Stimulated activated naive CD8-positive, alpha-beta T cell treated with anti-CD3 and anti-CD28 coated beads, Interleukin-15, amount 100 ng/mL, for 72 hours (primary cell): ENCODE results near the gene MTCL1.

Experiments
- ATAC-seq: fragments of 150-1000 bp; cut with Tn5 transposase; 2 replicates; pipeline ENCODE4 v1.10.0; 2021; ENCODE audit warnings: mild to moderate bottlenecking, moderate library complexity
- DNase-seq, 2 donors: peaks; one replicate each; pipeline ENCODE4 v3.0.0; 2021 to 2022
- H3K27ac Mint-ChIP-seq, 2 donors: one replicate each; pipeline ENCODE4 v1.8.0; 2022; ENCODE audit warnings: mild to moderate bottlenecking in 2 of 2, mixed read lengths in 2 of 2, moderate library complexity in 2 of 2
- H3K27me3 Mint-ChIP-seq: one replicate; pipeline ENCODE4 v1.8.0; 2022; ENCODE audit warnings: mixed read lengths
- H3K4me1 Mint-ChIP-seq: one replicate; pipeline ENCODE4 v1.8.0; 2022; ENCODE audit warnings: mild to moderate bottlenecking, mixed read lengths
- H3K4me3 Mint-ChIP-seq, 2 donors: one replicate each; pipeline ENCODE4 v1.8.0; 2022; ENCODE audit warnings: mild to moderate bottlenecking in 2 of 2, mixed read lengths in 2 of 2, moderate library complexity in 1 of 2
- H3K9me3 Mint-ChIP-seq, 2 donors: one replicate each; pipeline ENCODE4 v1.8.0; 2022; ENCODE audit warnings: mixed read lengths in 2 of 2

Gene MTCL1

DNA sequence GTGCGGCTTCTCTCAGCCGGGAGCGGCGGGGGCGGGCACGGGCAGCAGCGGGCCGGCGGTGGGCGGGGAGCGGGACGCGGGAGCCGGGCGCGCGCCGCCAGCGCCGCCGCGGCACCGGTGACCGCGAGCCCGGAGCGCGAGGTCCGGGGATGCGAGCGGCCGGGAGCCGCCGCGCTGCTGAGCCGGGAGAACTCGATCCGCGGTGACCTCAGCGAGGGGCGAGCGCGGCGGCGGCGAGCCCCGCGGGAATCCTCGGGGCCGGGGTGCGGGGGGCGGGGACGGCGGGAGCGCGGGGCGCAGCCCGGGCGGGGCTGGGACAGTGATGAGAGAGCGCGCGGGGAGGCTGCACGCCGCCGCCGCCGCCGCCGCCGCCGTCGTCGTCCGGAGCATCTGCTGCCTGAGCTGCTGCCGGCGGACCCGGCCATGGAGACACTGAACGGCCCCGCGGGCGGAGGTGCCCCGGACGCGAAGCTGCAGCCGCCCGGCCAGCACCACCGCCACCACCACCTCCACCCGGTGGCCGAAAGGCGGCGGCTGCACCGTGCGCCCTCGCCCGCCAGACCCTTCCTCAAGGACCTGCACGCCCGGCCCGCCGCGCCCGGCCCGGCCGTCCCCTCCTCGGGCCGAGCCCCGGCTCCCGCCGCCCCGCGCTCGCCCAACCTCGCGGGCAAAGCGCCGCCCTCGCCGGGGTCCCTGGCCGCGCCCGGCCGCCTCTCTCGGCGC, at the start of gene MTCL1:
Gene MTCL1, plus strand, starts transcription at position 319 of the 723 bp plus-strand sequence. Its CDS starts 105 bp downstream, at position 424.
- peak within 1 kb of the TSS; percentile 93 to 97 for H3K4me3 Mint-ChIP-seq
- DNase-seq: no peak
- H3K27me3 Mint-ChIP-seq: peaks cover 68% of the 10 kb centered on the region
- ATAC-seq: peak; percentile 54
- H3K27ac Mint-ChIP-seq: peak within 1 kb of the TSS in 1 of 2 donors; percentile 65
- peaks cover 26% of the 10 kb centered on the region for H3K4me1 Mint-ChIP-seq
- H3K9me3 Mint-ChIP-seq: no peaks in the 10 kb centered on the region

DNA sequence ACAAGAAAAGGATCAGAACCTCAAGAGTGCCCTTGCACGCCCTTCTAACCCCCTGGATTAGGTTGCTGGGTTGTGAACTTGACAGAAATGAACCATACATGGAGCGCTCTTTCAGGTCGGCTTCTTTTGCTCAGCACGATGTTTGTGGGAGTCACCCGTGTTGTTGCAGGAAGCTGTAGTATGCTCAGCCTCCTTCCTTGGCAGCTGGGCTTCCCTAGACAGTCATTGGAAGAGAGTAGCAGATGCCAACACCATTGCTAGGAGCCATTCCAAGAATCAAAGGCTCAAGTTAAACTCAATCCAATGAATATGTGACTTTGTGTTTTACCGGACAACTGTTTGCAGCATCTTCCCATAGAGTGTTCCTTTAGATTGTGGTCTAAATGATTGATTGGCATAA, 49.1 kb upstream of the MTCL1 start:
- Mint-ChIP-seq H3K27me3 (peaks cover 32% of the 10 kb centered on the region), H3K4me1 (no peaks in the 10 kb centered on the region), H3K4me3 (no peak overlapping the region), H3K9me3 (no peaks in the 10 kb centered on the region), H3K27ac (no peak overlapping the region)
- no peak for ATAC-seq
- no peak for DNase-seq

DNA sequence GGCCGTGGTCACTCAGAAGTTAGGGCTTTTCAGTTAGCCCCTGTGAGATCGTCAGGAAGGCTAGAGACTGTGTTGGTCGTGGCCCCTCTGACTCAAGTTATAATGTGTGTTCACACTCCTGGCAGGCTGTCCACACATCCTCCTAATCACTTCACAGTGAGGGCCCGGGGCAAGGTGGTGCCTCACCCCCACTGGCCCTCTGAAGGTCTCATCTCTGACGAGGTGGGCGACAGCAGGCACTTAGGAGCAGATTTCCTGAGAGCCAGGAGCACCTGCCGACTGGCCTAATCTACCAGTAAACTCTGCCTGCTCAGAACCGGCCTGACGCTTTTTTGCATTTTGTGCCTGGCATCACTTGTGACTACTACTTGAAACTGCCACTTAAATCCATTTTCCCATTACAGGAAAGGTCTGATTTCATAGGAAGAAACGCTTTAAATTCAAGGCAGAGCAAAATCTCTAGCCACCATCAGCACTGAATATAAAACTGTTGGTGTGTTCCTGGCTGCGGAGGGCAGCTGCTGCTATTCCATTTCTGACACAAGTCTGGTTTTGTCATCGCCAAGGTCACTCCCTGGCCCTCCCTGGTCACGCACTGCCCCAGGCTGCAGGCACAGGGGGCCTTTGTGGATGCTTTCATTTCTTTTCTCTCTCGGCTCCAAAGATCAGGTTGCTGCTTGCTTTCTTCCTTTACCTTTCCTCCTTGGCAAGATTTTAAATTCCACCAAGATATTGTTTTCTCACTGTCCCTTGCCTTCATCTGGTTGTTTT, 48.1 kb upstream of the MTCL1 start:
- Mint-ChIP-seq H3K4me3 (no peak overlapping the region), H3K4me1 (no peaks in the 10 kb centered on the region), H3K27ac (no peak overlapping the region), H3K27me3 (peaks cover 27% of the 10 kb centered on the region), H3K9me3 (no peaks in the 10 kb centered on the region)
- no peak for DNase-seq
- no peak for ATAC-seq

DNA sequence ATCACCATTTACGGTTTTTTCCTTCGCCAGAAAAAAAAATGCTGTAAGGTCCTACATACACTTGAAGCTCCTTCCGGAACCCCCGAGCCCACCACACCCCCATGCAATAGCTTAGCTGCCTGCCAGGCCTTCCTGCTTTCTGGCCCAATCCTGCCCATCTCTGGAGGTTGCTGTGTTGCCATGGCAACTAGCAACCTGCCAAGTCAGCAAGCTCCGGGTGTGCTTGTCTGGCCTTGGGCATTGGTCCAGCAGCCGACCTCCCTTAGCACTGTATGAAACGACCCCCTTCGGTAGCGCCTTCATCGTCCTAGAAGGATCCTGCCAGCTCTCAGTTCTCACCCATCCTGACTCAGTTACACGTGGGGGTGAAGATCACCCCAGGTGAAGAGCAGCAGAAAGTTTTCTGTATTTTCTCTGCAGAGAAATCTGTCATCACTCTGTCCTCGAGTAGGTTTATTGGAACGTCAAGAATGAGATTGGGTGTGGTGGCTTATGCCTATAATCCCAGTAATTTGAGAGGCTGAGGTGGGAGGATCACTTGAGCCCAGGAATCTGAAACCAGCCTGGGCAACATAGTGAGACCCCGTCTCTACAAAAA, 47.4 kb upstream of the MTCL1 start:
- Mint-ChIP-seq H3K9me3 (no peaks in the 10 kb centered on the region), H3K4me3 (no peak overlapping the region), H3K4me1 (no peaks in the 10 kb centered on the region), H3K27me3 (peaks cover 29% of the 10 kb centered on the region), H3K27ac (no peak overlapping the region)
- ATAC-seq: no peak
- DNase-seq: no peak

DNA sequence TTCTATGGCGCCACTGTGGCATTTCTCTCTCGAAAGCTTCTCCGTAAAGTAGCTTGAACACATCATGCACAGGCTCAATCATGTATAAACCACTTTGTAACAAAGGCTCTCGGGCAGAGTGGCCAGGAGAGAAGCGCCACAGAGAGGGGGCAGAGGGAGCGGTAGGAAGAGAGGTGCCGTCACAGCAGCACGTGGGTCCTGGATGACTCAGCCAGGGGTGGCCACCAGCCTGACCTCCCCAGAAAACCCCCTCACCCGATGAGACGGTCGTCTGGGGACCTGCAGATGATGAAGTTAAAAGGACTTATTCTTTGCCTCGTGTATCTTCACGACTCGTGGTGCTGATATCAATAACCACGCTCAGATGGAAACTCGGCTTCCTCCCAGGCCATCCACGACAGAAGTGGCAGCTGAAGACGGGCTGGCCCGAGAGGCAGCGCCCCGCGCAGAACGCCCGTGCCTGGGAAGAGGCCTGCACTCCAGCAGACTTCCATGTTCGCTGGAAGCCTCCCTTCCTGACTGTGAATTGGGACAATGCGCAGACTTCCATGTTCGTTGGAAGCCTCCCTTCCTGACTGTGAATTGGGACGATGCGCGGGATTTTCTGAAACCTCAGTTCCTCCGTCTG, 46.4 kb upstream of the MTCL1 start:
- peaks cover 27% of the 10 kb centered on the region for H3K27me3 Mint-ChIP-seq
- no peaks in the 10 kb centered on the region for H3K9me3 Mint-ChIP-seq
- H3K27ac Mint-ChIP-seq: no peak overlapping the region
- ATAC-seq: no peak
- H3K4me3 Mint-ChIP-seq: no peak overlapping the region
- H3K4me1 Mint-ChIP-seq: no peaks in the 10 kb centered on the region
- DNase-seq: no peak

DNA sequence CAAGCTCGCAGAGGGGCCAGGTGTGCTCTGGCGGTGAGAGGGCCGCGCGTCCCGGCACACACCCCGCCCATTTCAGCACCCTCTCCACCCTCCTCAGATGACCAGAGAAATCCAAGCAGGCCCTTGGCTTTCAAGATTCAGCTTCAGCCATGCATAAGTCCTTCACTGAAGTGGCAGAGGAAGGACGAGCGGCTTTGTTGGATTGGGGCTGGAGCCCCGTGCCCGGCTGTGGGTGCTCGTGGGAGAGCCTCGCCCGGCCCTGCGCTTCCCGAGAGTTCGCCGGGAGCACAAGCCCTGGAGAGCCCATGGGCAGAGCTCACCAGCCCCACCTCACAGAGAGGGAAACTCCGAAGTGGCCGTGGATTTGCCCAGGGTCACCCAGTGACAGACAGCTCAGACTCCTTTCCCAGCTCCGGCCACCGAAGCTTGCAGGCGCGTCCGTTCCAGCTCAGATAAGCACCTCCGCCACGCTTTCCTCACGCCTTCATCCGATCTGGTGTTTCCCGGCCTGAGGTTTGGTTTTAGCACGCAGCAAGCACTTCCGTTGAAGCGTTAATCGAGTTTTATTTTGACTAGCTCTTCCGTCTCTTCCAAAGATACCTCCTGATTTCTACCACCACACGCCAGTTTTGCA, 45.6 kb upstream of the MTCL1 start:
- Mint-ChIP-seq H3K4me3 (no peak overlapping the region), H3K4me1 (peaks cover under 1% of the 10 kb centered on the region), H3K9me3 (no peaks in the 10 kb centered on the region), H3K27me3 (peaks cover 23% of the 10 kb centered on the region), H3K27ac (no peak overlapping the region)
- DNase-seq (no peak), ATAC-seq (no peak)

DNA sequence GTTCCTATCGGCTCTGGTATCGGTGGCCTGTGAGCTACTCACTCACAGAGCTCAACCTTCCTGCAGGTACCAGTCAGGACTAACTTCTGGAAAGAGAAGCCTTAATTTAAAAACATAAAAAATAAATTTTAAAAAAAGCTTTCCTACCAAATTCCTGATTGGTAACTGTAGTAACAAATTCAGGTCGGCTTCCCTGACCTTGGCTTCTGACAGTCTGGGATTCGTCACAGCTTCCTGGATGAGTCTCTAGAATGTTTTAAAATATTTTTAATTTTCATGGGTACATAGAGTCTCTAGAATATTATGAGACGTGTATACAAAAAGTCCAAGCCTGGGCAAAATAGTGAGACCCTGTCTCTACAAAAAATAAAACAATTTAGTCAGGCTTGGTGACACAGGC, 45.0 kb upstream of the MTCL1 start:
- peaks cover 5% of the 10 kb centered on the region for H3K4me1 Mint-ChIP-seq
- ATAC-seq (no peak), DNase-seq (no peak)
- H3K9me3 Mint-ChIP-seq: no peaks in the 10 kb centered on the region
- H3K27me3 Mint-ChIP-seq: peaks cover 19% of the 10 kb centered on the region
- H3K27ac Mint-ChIP-seq: no peak overlapping the region
- H3K4me3 Mint-ChIP-seq: no peak overlapping the region

DNA sequence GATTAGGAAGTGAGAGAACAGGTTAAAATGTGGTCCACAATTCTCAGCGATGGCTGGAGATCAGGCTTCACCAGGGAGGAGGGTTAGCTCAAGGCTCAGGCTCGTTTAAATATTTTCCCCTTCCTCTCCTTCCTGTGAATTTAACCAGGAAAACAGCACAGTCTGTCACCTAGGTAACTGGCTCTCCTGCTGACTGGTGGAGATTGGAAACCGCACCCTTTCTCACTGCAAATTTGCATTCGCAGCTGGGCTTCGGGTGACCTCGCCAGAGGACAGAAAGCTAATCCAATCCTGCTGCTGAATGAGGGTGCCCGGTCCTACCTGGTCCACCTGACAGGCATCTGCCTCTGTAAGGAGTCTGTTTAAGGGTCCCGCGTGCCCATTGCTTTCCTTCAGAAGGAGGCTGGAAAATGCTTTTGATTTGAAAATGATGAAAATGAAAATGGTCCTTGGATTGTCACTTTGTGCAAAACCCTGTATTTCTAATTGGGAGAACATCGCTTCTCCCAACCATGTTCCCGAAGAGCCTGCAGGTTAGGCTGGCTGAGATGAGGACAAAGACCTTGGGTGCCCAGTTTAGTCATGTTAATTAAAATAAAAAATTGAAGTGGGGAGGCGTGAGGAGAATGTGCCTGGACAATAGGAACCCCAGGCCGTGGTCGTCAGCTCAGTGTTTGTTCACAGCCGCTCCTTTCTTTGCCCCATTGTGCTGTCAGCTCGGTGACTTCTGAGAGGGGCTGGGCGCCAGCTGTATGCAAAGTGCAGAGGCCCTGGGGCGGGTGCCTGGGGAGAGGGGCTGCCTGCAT, 43.4 kb upstream of the MTCL1 start:
- peaks cover 5% of the 10 kb centered on the region for H3K4me1 Mint-ChIP-seq
- no peak overlapping the region for H3K27ac Mint-ChIP-seq
- H3K27me3 Mint-ChIP-seq: peaks cover 11% of the 10 kb centered on the region
- no peaks in the 10 kb centered on the region for H3K9me3 Mint-ChIP-seq
- ATAC-seq: no peak
- no peak for DNase-seq
- no peak overlapping the region for H3K4me3 Mint-ChIP-seq

DNA sequence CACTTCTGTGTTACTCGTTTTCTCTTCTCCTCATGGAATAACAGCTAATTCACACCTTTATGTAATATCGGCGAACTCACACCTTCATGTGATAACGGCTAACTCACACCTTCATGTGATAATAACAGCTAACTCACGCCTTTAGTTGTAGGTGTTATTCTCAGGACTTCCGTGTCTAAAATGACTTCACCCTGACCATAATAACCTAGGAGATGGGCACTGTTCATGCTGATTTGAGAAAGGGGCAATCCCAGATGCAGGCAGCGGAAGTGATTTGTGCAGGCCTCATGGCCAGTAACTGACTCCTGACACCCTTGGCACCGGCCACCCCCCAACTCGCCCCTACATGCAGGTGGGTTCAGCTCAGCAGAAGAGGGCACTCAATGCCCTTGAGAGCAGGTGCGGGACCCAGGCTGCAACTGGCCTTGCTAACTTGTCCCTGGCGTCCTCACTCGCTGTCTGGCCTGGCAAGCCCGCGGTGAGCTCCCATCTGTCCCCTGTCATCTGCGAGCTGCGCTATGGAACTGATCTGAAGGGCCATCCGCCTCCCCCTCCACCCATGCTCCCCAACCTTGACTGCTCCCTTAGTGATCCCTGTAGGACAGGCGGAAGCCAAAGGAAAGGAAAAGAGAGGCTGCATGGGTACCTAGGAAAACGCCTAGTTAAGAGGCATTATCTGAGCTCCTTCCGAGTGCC, 42.6 kb upstream of the MTCL1 start:
- H3K27ac Mint-ChIP-seq: no peak overlapping the region
- H3K4me1 Mint-ChIP-seq: peaks cover 5% of the 10 kb centered on the region
- H3K4me3 Mint-ChIP-seq: no peak overlapping the region
- no peaks in the 10 kb centered on the region for H3K9me3 Mint-ChIP-seq
- peaks cover 11% of the 10 kb centered on the region for H3K27me3 Mint-ChIP-seq
- DNase-seq (no peak), ATAC-seq (no peak)

DNA sequence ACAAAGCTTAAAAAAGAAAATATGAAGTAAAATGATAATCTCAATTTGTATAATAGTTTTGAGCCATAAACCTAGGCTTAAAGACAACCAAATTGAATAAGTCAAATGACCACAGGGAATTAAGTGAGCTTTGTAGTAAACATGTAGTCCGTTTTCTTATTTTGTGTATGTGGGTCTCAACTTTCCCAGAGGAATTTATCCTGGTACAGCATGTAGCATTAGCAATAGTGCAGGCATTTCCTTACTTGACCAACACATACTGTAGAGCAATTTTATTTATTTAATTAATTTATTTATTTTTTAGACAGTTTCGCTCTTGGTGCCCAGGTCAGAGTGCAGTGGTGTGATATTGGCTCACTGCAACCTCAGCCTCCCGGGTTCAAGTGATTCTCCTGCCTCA, 37.5 kb upstream of the MTCL1 start:
- DNase-seq (no peak), ATAC-seq (no peak)
- Mint-ChIP-seq H3K27me3 (peaks cover 10% of the 10 kb centered on the region), H3K4me3 (no peak overlapping the region), H3K9me3 (no peaks in the 10 kb centered on the region), H3K4me1 (peaks cover 5% of the 10 kb centered on the region), H3K27ac (no peak overlapping the region)

DNA sequence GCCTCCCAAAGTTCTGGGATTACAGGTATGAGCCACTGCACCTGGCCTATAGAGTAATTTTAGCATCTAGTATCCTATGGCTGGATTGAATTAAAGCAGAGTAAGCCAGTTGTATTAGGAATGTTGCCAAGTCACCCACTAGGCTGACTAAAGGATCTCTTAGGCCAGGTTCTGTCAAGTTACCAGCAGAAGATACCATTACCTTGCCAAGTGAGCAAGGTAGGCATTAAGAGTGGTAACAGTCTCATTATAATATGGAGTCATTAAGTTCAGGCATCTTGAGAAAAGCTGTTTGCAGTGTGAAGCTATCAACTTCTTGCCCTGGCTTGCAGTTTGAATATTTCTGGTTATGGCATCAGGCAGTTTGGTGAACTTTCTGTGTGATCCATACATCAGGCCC, 37.0 kb upstream of the MTCL1 start:
- ATAC-seq: no peak
- Mint-ChIP-seq H3K9me3 (no peaks in the 10 kb centered on the region), H3K27ac (no peak overlapping the region), H3K27me3 (peaks cover 4% of the 10 kb centered on the region), H3K4me1 (peaks cover 5% of the 10 kb centered on the region), H3K4me3 (no peak overlapping the region)
- DNase-seq: no peak

DNA sequence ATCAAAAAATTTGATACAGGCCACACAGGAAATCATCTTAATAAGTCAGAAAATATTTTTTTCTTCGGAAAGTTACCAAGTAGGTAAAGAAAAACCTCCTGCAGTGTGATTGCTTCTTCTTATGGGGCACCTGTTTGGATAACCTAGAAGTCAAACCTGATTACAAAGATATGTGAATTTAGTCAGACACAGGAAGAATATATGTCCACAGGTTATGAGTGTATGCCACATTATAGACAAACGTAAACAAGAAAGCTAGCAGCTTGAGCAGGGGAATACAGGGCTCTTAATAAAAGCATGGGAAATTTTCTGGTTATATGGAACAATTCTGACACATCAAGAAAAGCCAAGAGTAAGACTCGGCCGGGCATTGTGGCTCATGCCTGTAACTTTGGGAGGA, 35.8 kb upstream of the MTCL1 start:
- Mint-ChIP-seq H3K4me3 (no peak overlapping the region), H3K4me1 (peaks cover 5% of the 10 kb centered on the region), H3K27me3 (no peaks in the 10 kb centered on the region), H3K9me3 (no peaks in the 10 kb centered on the region), H3K27ac (no peak overlapping the region)
- DNase-seq (no peak), ATAC-seq (no peak)

DNA sequence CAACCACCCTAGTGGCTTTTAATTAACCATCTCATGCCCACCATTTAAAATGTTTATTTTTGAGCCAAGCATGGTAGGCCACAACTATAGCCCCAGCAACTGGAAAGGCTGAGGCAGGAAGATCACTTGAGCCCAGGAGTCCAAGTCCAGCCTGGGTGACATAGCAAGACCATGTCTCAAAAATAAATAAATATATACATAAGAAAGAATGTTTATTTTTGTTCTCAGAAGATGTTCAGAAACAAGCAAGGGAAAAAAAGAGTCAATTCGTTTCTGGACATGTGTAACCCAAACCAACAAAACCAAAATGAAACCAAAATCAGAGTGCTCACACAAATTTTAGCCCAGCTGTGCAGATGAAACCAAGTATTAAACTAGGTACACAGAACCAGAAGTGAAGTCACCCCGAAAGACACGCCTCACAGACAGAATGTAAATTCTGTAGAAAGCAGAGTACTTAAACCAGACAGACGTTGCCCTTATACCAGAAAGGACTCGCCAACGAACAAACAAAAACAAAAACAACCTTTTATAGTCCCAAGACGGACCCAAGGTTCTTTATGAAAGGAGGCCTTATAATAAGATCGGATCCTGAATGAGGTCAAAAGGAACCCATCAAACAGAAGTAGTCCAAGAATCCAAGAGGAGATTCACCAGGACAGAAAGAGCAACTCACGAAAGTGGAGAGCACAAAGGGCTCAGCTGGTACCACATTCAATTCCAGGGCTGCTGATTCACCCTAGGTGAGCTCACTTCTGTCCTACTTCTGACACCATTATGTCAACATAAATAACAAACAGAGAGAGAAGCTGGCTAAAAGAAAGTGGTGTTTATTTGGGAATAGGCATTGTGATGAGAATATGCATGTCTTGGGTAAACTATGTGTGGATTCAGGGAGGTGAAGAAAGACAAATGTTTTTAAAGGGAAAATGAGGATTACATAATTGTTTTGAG, 31.8 kb upstream of the MTCL1 start:
- ATAC-seq (no peak), DNase-seq (no peak)
- Mint-ChIP-seq H3K4me1 (no peaks in the 10 kb centered on the region), H3K4me3 (no peak overlapping the region), H3K9me3 (no peaks in the 10 kb centered on the region), H3K27ac (no peak overlapping the region), H3K27me3 (no peaks in the 10 kb centered on the region)
